OCI-LY7 (cell line): ENCODE measurements around the gene IFNL2.

ENCODE experiments used
- CTCF ChIP-seq: fragments of 200-600 bp; sonication (generic); conservative IDR thresholded peaks from 2 replicates; pipeline ENCODE4 v1.5.1; 2014; ENCODE audit warnings: mild to moderate bottlenecking, antibody characterized with exemption, low read length, moderate library complexity, mixed read lengths
- EZH2phosphoT487 ChIP-seq: fragments of 200-600 bp; sonication (generic); IDR thresholded peaks from 2 replicates; pipeline ENCODE4 v1.6.1; 2018; ENCODE audit warnings: low read depth, borderline replicate concordance, mild to moderate bottlenecking, mixed run types, antibody characterized with exemption, low read length, moderate library complexity, mixed read lengths

GRCh38 chr19:39307046-39307821, 39.0 kb downstream of the IFNL2 start:
- TF ChIP-seq CTCF (no peak), EZH2phosphoT487 (no peak)
